GM12878 (cell line): ENCODE results near the gene CLEC17A. TPM values are rescaled to one million over a fixed set of nuclear protein-coding genes. Genes with fewer than 3 reads are reported as not detected.

Experiments
- ATAC-seq: fragments of 200-7000 bp; cut with Tn5 transposase; 3 replicates; pipeline ENCODE4 v1.9.1; 2020; ENCODE audit warnings: mild to moderate bottlenecking, moderate library complexity
- BruUV-seq: library from RNA; stranded (reverse); fragments of 400-500 nt; replicated peaks from 2 replicates; lab custom pipeline; 2021; lab: Mats Ljungman, UMichigan
- CTCF ChIA-PET: fragments of 300-600 bp; sonication (Branson Sonifier 250); formaldehyde crosslinking; extraction: SDS; loops from one replicate; lab custom pipeline; 2021; ENCODE audit warnings: inconsistent platforms; lab: Yijun Ruan, JAX
- POLR2A ChIA-PET: fragments of 350-600 bp; formaldehyde crosslinking; extraction: SDS; loops from one replicate; lab custom pipeline; 2021; ENCODE audit warnings: inconsistent platforms; lab: Charles Lee
- RAD21 ChIA-PET: fragments of 300-600 bp; sonication (Branson Sonifier 250); formaldehyde crosslinking; loops from one replicate; lab custom pipeline; 2023; ENCODE audit warnings: antibody characterized with exemption; ENCODE audit not compliant: unreplicated experiment; lab: Charles Lee
- SMC1A ChIA-PET: fragments of 300-600 bp; sonication (Branson Sonifier 250); formaldehyde crosslinking; loops from one replicate; lab custom pipeline; 2023; ENCODE audit not compliant: unreplicated experiment, uncharacterized antibody; lab: Charles Lee
- DNase-seq: peaks from one replicate; pipeline ENCODE4 v3.0.0-alpha.2; 2011; ENCODE audit warnings: low read depth, low spot score
- FAIRE-seq: peaks from 3 replicates; lab custom pipeline; 2011; peaks lifted over from hg19 to GRCh38; lab: Jason Lieb, UNC
- H2AFZ ChIP-seq: 2 replicates; pipeline ENCODE4 v1.6.0; 2011; ENCODE audit warnings: low read depth, low read length, control low read depth; ENCODE audit not compliant: control insufficient read depth
- H3K27ac ChIP-seq: 2 replicates; pipeline ENCODE4 v1.5.1; 2011; ENCODE audit warnings: control low read depth; ENCODE audit not compliant: control insufficient read depth, insufficient read depth
- H3K27me3 ChIP-seq, 2 experiments: replicated peaks in 1 of 2; 2 replicates each; pipeline versions ENCODE4 v1.6.0 to v1.6.1; 2011; ENCODE audit warnings: low read length in 1 of 2; ENCODE audit not compliant: control insufficient read depth in 2 of 2, insufficient read depth in 2 of 2
- H3K36me3 ChIP-seq, 2 experiments: 2 replicates each; pipeline ENCODE4 v1.5.1; 2011; ENCODE audit warnings: low read length in 1 of 2; ENCODE audit not compliant: control insufficient read depth in 2 of 2, insufficient read depth in 2 of 2
- H3K4me1 ChIP-seq: 2 replicates; pipeline ENCODE4 v1.6.1; 2011; ENCODE audit warnings: mild to moderate bottlenecking, low read length, moderate library complexity, mixed read lengths; ENCODE audit not compliant: control insufficient read depth, insufficient read depth
- H3K4me2 ChIP-seq: 2 replicates; pipeline ENCODE4 v1.6.0; 2011; ENCODE audit warnings: control low read depth; ENCODE audit not compliant: control insufficient read depth, insufficient read depth
- H3K4me3 ChIP-seq: fragments of 200-600 bp; sonication (generic); 2 replicates; pipeline ENCODE4 v1.5.1; 2016
- H3K79me2 ChIP-seq: 2 replicates; pipeline ENCODE4 v1.6.0; 2011; ENCODE audit warnings: low read length; ENCODE audit not compliant: control insufficient read depth, insufficient read depth
- H3K9ac ChIP-seq: 2 replicates; pipeline ENCODE4 v1.8.0; 2011; ENCODE audit warnings: low read length, control low read depth, mixed read lengths; ENCODE audit not compliant: control insufficient read depth, insufficient read depth
- H3K9me3 ChIP-seq: replicated peaks from 3 replicates; pipeline ENCODE4 v1.5.1; 2011; ENCODE audit warnings: mild to moderate bottlenecking, low read length; ENCODE audit not compliant: control insufficient read depth, insufficient read depth
- H4K20me1 ChIP-seq: 2 replicates; pipeline ENCODE4 v1.6.0; 2011; ENCODE audit not compliant: control insufficient read depth, insufficient read depth
- CBFB ChIP-seq: IDR thresholded peaks from 2 replicates; pipeline ENCODE4 v1.6.1; 2016; ENCODE audit warnings: antibody characterized with exemption, low read depth
- CHD2 ChIP-seq: IDR thresholded peaks from 2 replicates; pipeline ENCODE4 v1.6.1; 2011; ENCODE audit warnings: low read depth, low read length, improper control_type of control experiment, borderline replicate concordance
- MTA2 ChIP-seq: fragments of 450-650 bp; IDR thresholded peaks from 2 replicates; pipeline ENCODE4 v1.6.1; 2016; ENCODE audit warnings: low read depth, mild to moderate bottlenecking, moderate library complexity
- MYB ChIP-seq: fragments of 150-350 bp; IDR thresholded peaks from 2 replicates; pipeline ENCODE4 v1.6.1; 2014; ENCODE audit warnings: mild to moderate bottlenecking, low read depth, low read length, borderline replicate concordance
- POLR2AphosphoS2 ChIP-seq: IDR thresholded peaks from 2 replicates; pipeline ENCODE4 v1.6.1; 2011; ENCODE audit warnings: low read depth, mild to moderate bottlenecking, low read length, improper control_type of control experiment, moderate library complexity
- RELA ChIP-seq: fragments of 450-650 bp; IDR thresholded peaks from 2 replicates; pipeline ENCODE4 v1.8.0; 2014; ENCODE audit warnings: borderline replicate concordance; ENCODE audit not compliant: partially characterized antibody
- SP1 ChIP-seq: IDR thresholded peaks from one replicate; pipeline ENCODE4 v1.6.1; 2011; ENCODE audit warnings: low read depth, low read length
- ZSCAN29 ChIP-seq: fragments of 450-650 bp; IDR thresholded peaks from 2 replicates; pipeline ENCODE4 v1.6.1; 2017; ENCODE audit warnings: mild to moderate bottlenecking, moderate library complexity
- WGBS: methylation state at CpG from one replicate; pipeline ENCODE4 v1.1.6; 2016; ENCODE audit warnings: low lambda C conversion rate; ENCODE audit not compliant: insufficient replicate concordance, insufficient coverage; ENCODE audit errors: missing lambda C conversion rate; 5-methylcytosine and 5-hydroxymethylcytosine counted together
- in situ Hi-C: fragments of 300-500 bp; cut with MboI; formaldehyde crosslinking; loops from 9 replicates; pipeline ENCODE4 v1.14.3; 2018; ENCODE audit warnings: mixed read lengths
- intact Hi-C: fragments of 100-400 bp; cut with micrococcal nuclease; formaldehyde crosslinking; loops from one replicate; pipeline ENCODE4 v1.14.2; 2022; ENCODE audit not compliant: unreplicated experiment
- polyA plus RNA-seq, 11 experiments: library from polyadenylated mRNA; depleted of rRNA in 4 of 11; unstranded in 6 of 11; stranded (reverse) in 5 of 11; fragments of >200 nt; fragmentation: Nextera tagmentation in 4 of 11; fragmentation: Illumina TruSeq in 1 of 11; extraction: Ambion mirVana in 4 of 11; extraction: Trizol in 1 of 11; gene quantifications; 1 replicate in 1 of 11; 2 replicates in 10 of 11; pipeline versions ENCODE4 v1.2.1 to v1.2.3, GENCODE V29; 2011 to 2016; ENCODE audit warnings: inconsistent platforms in 2 of 11, missing spikeins in 2 of 11, low read depth in 1 of 11
- total RNA-seq, 4 experiments: library from RNA; depleted of rRNA in 3 of 4; stranded (reverse); fragments of >200 nt in 3 of 4; fragmentation: Illumina TruSeq in 1 of 4; extraction: Trizol in 1 of 4; gene quantifications; 2 replicates each; pipeline versions ENCODE4 v1.2.1 to v1.2.3, GENCODE V29; 2013 to 2021
- TF ChIP-seq, protein P1 (sequence below): fragments of 450-650 bp; IDR thresholded peaks from 2 replicates; pipeline ENCODE4 v1.6.1; 2017; ENCODE audit warnings: mild to moderate bottlenecking, low read depth, inconsistent platforms; ENCODE audit not compliant: poor library complexity, severe bottlenecking
- TF ChIP-seq, protein P2 (sequence below): IDR thresholded peaks from 2 replicates; pipeline ENCODE4 v1.6.1; 2011; ENCODE audit warnings: low read depth, low read length, improper control_type of control experiment, borderline replicate concordance

The CLEC17A gene
- total and polyA plus RNA-seq, 10 of the 15 experiments (the other 5 are each of a cell fraction or from before 2014, with no cell fraction given), result 12.9 to 131 (median 97.3) TPM

- TF ChIP-seq, protein P1, sequence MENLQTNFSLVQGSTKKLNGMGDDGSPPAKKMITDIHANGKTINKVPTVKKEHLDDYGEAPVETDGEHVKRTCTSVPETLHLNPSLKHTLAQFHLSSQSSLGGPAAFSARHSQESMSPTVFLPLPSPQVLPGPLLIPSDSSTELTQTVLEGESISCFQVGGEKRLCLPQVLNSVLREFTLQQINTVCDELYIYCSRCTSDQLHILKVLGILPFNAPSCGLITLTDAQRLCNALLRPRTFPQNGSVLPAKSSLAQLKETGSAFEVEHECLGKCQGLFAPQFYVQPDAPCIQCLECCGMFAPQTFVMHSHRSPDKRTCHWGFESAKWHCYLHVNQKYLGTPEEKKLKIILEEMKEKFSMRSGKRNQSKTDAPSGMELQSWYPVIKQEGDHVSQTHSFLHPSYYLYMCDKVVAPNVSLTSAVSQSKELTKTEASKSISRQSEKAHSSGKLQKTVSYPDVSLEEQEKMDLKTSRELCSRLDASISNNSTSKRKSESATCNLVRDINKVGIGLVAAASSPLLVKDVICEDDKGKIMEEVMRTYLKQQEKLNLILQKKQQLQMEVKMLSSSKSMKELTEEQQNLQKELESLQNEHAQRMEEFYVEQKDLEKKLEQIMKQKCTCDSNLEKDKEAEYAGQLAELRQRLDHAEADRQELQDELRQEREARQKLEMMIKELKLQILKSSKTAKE, result no peak
- TF ChIP-seq MTA2, result no peak
- TF ChIP-seq, all 136 proteins: peak for 0
Measured at GRCh38 chr19:14544977-14545715, 37.7 kb upstream of the CLEC17A start (continued).

DNA sequence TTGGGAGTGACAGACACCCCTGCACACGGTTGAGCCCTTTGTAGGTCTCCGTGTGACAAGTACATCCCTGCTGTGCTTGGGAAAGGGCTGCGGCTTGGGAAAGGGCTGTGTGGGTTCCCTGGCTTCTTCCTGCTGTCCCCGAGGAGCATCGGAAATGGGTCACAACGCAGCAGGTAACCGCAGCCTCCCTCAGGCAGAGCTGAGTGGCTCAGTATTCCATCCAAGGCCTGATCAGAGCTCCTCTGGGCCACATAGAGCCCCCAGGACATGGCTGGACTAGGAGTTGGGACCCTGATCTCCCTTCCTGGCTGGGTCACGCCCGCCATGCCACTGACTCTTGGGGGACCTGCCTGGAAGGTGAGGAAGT lies 37.2 kb upstream of the CLEC17A start:
- H3K27ac ChIP-seq, result no peak overlapping the region
- TF ChIP-seq CBFB (no peak), MYB (no peak), SP1 (no peak), CHD2 (no peak), POLR2AphosphoS2 (no peak), RELA (no peak), ZSCAN29 (no peak)
- TF ChIP-seq, protein P2, sequence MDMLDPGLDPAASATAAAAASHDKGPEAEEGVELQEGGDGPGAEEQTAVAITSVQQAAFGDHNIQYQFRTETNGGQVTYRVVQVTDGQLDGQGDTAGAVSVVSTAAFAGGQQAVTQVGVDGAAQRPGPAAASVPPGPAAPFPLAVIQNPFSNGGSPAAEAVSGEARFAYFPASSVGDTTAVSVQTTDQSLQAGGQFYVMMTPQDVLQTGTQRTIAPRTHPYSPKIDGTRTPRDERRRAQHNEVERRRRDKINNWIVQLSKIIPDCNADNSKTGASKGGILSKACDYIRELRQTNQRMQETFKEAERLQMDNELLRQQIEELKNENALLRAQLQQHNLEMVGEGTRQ, result no peak
- TF ChIP-seq, all 136 proteins: peak for 0
- Histone ChIP-seq H3K36me3 (no peaks in the 10 kb centered on the region; a peak in 4 of 4 replicates), H2AFZ (no peak overlapping the region), H3K79me2 (no peaks in the 10 kb centered on the region; the same call in none of the 2 replicates), H3K9ac (no peak overlapping the region), H3K9me3 (no peaks in the 10 kb centered on the region), H3K27me3 (no peaks in the 10 kb centered on the region), H3K4me1 (peaks cover 6% of the 10 kb centered on the region; the same call in 1 of the 2 replicates), H3K4me2 (no peak overlapping the region), H4K20me1 (no peaks in the 10 kb centered on the region), H3K4me3 (no peak overlapping the region)
- 93% methylated on average over 9 of the region's 9 CpGs for WGBS
- ChIA-PET SMC1A (no interaction called here), POLR2A (interaction anchor here (1.4 kb wide), 1 partner anchor 28 kb away, joined by 4 read pairs; the partner anchor contains the start of gene DNAJB1), RAD21 (no interaction called here), CTCF (interaction anchor here (0.6 kb wide), 1 partner anchor 11 kb away, joined by 4 read pairs; no protein-coding TSS in a partner anchor)
- no peak for FAIRE-seq
- no TSS peak for BruUV-seq
- no peak for ATAC-seq
- in situ Hi-C loops (no loop called here), intact Hi-C loops (no loop called here)
- no peak for DNase-seq
